AG08395 (cell line): ENCODE data around the gene DGKD.
"Not testable (repeated sequence)": the region's sequence is repeated elsewhere in the genome, so short reads cannot be mapped to it uniquely, and the experiment has no call there.

Source experiments
- DNase-seq: peaks from one replicate; pipeline ENCODE4 v3.0.0; 2012; ENCODE audit warnings: mixed read lengths, low spot score

DGKD gene

GRCh38 chr2:233362742-233363141, 8.4 kb downstream of the DGKD start:
- DNase-seq = no peak

GRCh38 chr2:233363744-233364235, 9.5 kb downstream of the DGKD start:
- DNase-seq = no peak

- DNase-seq = no peak
These were observed 11.7 kb downstream of the DGKD start for GRCh38 chr2:233365861-233366520.

GRCh38 chr2:233367586-233367985, 13.3 kb downstream of the DGKD start:
- DNase-seq = no peak

- no peak for DNase-seq
These were observed 14.5 kb downstream of the DGKD start for GRCh38 chr2:233368756-233369155.

GRCh38 chr2:233369462-233369861, 15.2 kb downstream of the DGKD start:
- DNase-seq = no peak

GRCh38 chr2:233369897-233370685, 15.8 kb downstream of the DGKD start:
- no peak for DNase-seq

- DNase-seq = no peak
These were observed 17.3 kb downstream of the DGKD start for GRCh38 chr2:233371641-233372040.

- DNase-seq = no peak
These were observed 18.6 kb downstream of the DGKD start for GRCh38 chr2:233372855-233373254.

GRCh38 chr2:233373316-233373715, 19.0 kb downstream of the DGKD start:
- no peak for DNase-seq

GRCh38 chr2:233374776-233375175, 20.5 kb downstream of the DGKD start:
- DNase-seq = not testable (repeated sequence)

- DNase-seq = no peak
These were observed 21.4 kb downstream of the DGKD start for GRCh38 chr2:233375490-233376314.

- DNase-seq = no peak
These were observed 24.7 kb downstream of the DGKD start for GRCh38 chr2:233379034-233379433.

- no peak for DNase-seq
These were observed 25.1 kb downstream of the DGKD start for GRCh38 chr2:233379441-233379840.

GRCh38 chr2:233380132-233380895, 26.0 kb downstream of the DGKD start:
- no peak for DNase-seq

- DNase-seq = no peak
These were observed 26.8 kb downstream of the DGKD start for GRCh38 chr2:233380995-233381637.

- no peak for DNase-seq
These were observed 27.3 kb downstream of the DGKD start for GRCh38 chr2:233381638-233381995.

GRCh38 chr2:233384015-233384414, 29.7 kb downstream of the DGKD start:
- no peak for DNase-seq

GRCh38 chr2:233384811-233385488, 30.7 kb downstream of the DGKD start:
- DNase-seq = no peak

- no peak for DNase-seq
These were observed 31.3 kb downstream of the DGKD start for GRCh38 chr2:233385489-233386044.
